HEK293T (cell line): ENCODE results near the gene AR.

ENCODE experiments used
- CTCF ChIA-PET: fragments of 350-600 bp; formaldehyde crosslinking; extraction: SDS; loops from one replicate; lab custom pipeline; 2021; ENCODE audit warnings: antibody characterized with exemption, inconsistent platforms; lab: Yijun Ruan, JAX
- POLR2A ChIA-PET: fragments of 350-600 bp; formaldehyde crosslinking; extraction: SDS; loops from one replicate; lab custom pipeline; 2020; ENCODE audit warnings: antibody characterized with exemption, inconsistent platforms; lab: Yijun Ruan, JAX
- DNase-seq: peaks from one replicate; pipeline ENCODE4 v3.0.0; 2012; ENCODE audit warnings: mixed read lengths; ENCODE audit errors: extremely low spot score
- ARNT ChIP-seq: fragments of 450-650 bp; IDR thresholded peaks from 2 replicates; pipeline ENCODE4 v1.6.1; 2017; ENCODE audit warnings: mild to moderate bottlenecking
- BHLHE40 ChIP-seq: fragments of 450-650 bp; IDR thresholded peaks from 2 replicates; pipeline ENCODE4 v1.6.1; 2016; ENCODE audit warnings: mild to moderate bottlenecking, moderate library complexity, borderline replicate concordance
- CTBP1 ChIP-seq: fragments of 450-650 bp; IDR thresholded peaks from 2 replicates; pipeline ENCODE4 v1.6.1; 2016; ENCODE audit warnings: borderline replicate concordance
- ELF4 ChIP-seq: fragments of 450-650 bp; IDR thresholded peaks from 2 replicates; pipeline ENCODE4 v1.6.1; 2017; ENCODE audit warnings: antibody characterized with exemption
- FOXA1 ChIP-seq: fragments of 450-650 bp; IDR thresholded peaks from 2 replicates; pipeline ENCODE4 v1.6.1; 2016; ENCODE audit warnings: mild to moderate bottlenecking
- FOXK2 ChIP-seq: fragments of 450-650 bp; IDR thresholded peaks from 2 replicates; pipeline ENCODE4 v1.6.1; 2016; ENCODE audit warnings: mild to moderate bottlenecking
- FOXM1 ChIP-seq: fragments of 450-650 bp; IDR thresholded peaks from 2 replicates; pipeline ENCODE4 v1.6.1; 2017; ENCODE audit warnings: mild to moderate bottlenecking, borderline replicate concordance
- HDGF ChIP-seq: fragments of 450-650 bp; IDR thresholded peaks from 2 replicates; pipeline ENCODE4 v1.6.1; 2017; ENCODE audit warnings: antibody characterized with exemption, borderline replicate concordance
- L3MBTL2 ChIP-seq: fragments of 450-650 bp; conservative IDR thresholded peaks from 2 replicates; pipeline ENCODE4 v1.6.1; 2016; ENCODE audit warnings: mild to moderate bottlenecking
- LEF1 ChIP-seq: fragments of 450-650 bp; IDR thresholded peaks from 2 replicates; pipeline ENCODE4 v1.6.1; 2017; ENCODE audit warnings: mild to moderate bottlenecking, borderline replicate concordance
- NFRKB ChIP-seq: fragments of 450-650 bp; IDR thresholded peaks from 2 replicates; pipeline ENCODE4 v1.6.1; 2016; ENCODE audit warnings: mild to moderate bottlenecking, moderate library complexity
- PKNOX1 ChIP-seq: fragments of 450-650 bp; IDR thresholded peaks from 2 replicates; pipeline ENCODE4 v1.6.1; 2016
- SP1 ChIP-seq: fragments of 450-650 bp; IDR thresholded peaks from 2 replicates; pipeline ENCODE4 v1.6.1; 2017
- SUZ12 ChIP-seq: fragments of 450-650 bp; IDR thresholded peaks from 2 replicates; pipeline ENCODE4 v1.6.1; 2016; ENCODE audit warnings: mild to moderate bottlenecking
- TARDBP ChIP-seq: fragments of 450-650 bp; IDR thresholded peaks from 2 replicates; pipeline ENCODE4 v1.6.1; 2016
- ZNF384 ChIP-seq: fragments of 450-650 bp; IDR thresholded peaks from 2 replicates; pipeline ENCODE4 v1.6.1; 2016

The AR gene

GRCh38 chrX:67523002-67523681 lies 20.7 kb upstream of the AR start:
- CTCF ChIA-PET, result no interaction called here
- DNase-seq, result no peak
- TF ChIP-seq LEF1, result no peak
- no peak for TF ChIP-seq L3MBTL2
- no peak for TF ChIP-seq FOXM1
- TF ChIP-seq CTBP1, result no peak
- TF ChIP-seq ELF4, result no peak
- no peak for TF ChIP-seq ZNF384
- no peak for TF ChIP-seq NFRKB
- TF ChIP-seq SUZ12, result no peak
- TF ChIP-seq HDGF, result no peak
- TF ChIP-seq BHLHE40, result no peak
- no peak for TF ChIP-seq SP1
- no peak for TF ChIP-seq TARDBP
- no peak for TF ChIP-seq FOXK2
- POLR2A ChIA-PET, result no interaction called here

DNA sequence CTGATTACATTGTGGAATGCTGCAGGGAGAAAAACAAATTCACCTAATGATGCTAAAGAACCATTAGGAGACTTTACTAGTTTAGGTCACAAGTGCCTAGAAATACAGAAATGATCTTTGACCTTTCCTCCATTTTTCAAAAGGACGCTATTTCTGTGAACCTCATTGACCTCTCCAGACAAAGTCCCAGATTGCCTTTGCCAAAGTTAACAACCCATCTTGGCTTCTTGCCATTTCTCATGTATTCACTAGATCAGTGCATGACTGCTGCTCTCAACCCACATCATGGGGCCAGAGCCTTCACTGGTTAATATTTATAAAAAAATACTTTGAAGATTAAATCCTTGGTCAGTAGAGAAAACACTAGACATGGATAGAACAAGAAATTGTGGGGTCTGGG lies 19.9 kb upstream of the AR start:
- ChIA-PET POLR2A (no interaction called here), CTCF (no interaction called here)
- TF ChIP-seq BHLHE40 (no peak), TARDBP (no peak), SUZ12 (no peak)
- DNase-seq, result no peak

DNA sequence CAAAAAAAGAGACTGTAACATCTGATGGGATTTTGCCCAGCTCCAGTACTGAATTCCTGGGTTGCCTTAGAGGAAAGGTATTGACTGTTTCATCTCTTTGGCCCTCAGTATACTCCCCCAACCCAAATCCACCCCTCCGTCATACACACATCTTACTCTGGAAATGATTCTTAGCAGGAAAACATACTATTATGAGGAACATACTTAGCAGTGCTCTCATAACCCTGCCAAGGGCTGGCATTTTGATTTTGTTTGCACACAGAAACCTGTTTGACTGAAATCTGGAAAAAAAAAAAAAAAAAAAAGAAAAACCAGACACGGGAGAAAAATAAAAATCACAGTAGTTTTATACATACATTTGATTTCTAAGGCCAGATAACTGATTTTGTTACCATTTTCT lies 19.4 kb upstream of the AR start:
- ChIA-PET CTCF (no interaction called here), POLR2A (no interaction called here)
- DNase-seq, result no peak
- TF ChIP-seq PKNOX1, result no peak
- no peak for TF ChIP-seq FOXM1

- POLR2A ChIA-PET, result no interaction called here
- no peak for DNase-seq
- no peak for TF ChIP-seq HDGF
- TF ChIP-seq SP1, result no peak
- TF ChIP-seq ARNT, result no peak
- TF ChIP-seq PKNOX1, result no peak
- no peak for TF ChIP-seq SUZ12
- no peak for TF ChIP-seq LEF1
- TF ChIP-seq FOXA1, result no peak
- no peak for TF ChIP-seq NFRKB
- TF ChIP-seq L3MBTL2, result no peak
- no peak for TF ChIP-seq ELF4
- no peak for TF ChIP-seq ZNF384
- no peak for TF ChIP-seq FOXM1
- no peak for TF ChIP-seq BHLHE40
- TF ChIP-seq TARDBP, result no peak
- CTCF ChIA-PET, result no interaction called here
Measured at GRCh38 chrX:67524950-67525691, 18.7 kb upstream of the AR start.

- POLR2A ChIA-PET, result no interaction called here
- no peak for DNase-seq
- TF ChIP-seq HDGF (no peak), ELF4 (no peak), FOXM1 (no peak), FOXK2 (no peak), FOXA1 (no peak), LEF1 (no peak), BHLHE40 (no peak), SUZ12 (no peak), CTBP1 (no peak), ARNT (no peak), PKNOX1 (no peak), L3MBTL2 (no peak), TARDBP (no peak), NFRKB (no peak)
- CTCF ChIA-PET, result no interaction called here
Measured at GRCh38 chrX:67536564-67536963, 7.3 kb upstream of the AR start.

DNA sequence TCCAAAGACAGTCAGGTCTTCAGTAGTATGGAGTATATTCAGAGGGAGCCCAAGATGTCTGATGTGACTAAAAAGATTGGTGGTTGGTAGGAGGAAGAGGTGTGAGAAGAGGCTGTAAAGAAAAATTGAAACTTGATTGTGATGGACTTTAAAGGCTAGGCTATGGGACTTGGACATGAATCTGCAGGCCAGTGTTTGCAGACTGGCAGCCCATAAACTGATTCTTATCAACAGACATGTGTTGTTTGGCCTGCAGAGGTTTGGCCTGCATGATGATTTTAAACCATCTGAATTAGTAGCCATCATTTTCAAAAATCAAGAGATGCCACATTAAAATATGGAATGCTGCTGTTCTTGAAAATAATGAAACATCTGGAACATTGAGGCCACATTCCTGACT lies 5.4 kb upstream of the AR start:
- ChIA-PET POLR2A (no interaction called here), CTCF (no interaction called here)
- no peak for DNase-seq
- TF ChIP-seq L3MBTL2, result no peak
- no peak for TF ChIP-seq CTBP1
- no peak for TF ChIP-seq ARNT
- no peak for TF ChIP-seq LEF1
- TF ChIP-seq HDGF, result no peak
- no peak for TF ChIP-seq ZNF384
- no peak for TF ChIP-seq NFRKB
